NCI-H82 treated with DMSO at 0.1 percent for 48 hours (cell line): Measurements from ENCODE around the gene MAGEB6B.
"Not testable (repeated sequence)": the region's sequence is repeated elsewhere in the genome, so short reads cannot be mapped to it uniquely, and the experiment has no call there.

Experiments used
- DNase-seq: peaks from one replicate; lab custom pipeline; 2025; ENCODE audit not compliant: unreplicated experiment; lab: John Stamatoyannopoulos, UW

MAGEB6B gene

GRCh38 chrX:26160301-26160700, at the start of gene MAGEB6B:
Gene MAGEB6B (plus strand): TSS chrX:26160601. CDS start chrX:26160601, 0 bp downstream.
- DNase-seq, result no peak

- DNase-seq, result no peak
Observed at GRCh38 chrX:26138274-26138673, 22.1 kb upstream of the MAGEB6B start, which contains the start of gene MAGEB18. Gene MAGEB18 (plus strand): TSS chrX:26138343. CDS start chrX:26138986, 643 bp downstream.

- no peak for DNase-seq
Observed at GRCh38 chrX:26146024-26146423, 14.4 kb upstream of the MAGEB6B start.

GRCh38 chrX:26192204-26192603, 31.8 kb downstream of the MAGEB6B start, which contains the start of gene MAGEB6:
Gene MAGEB6 (plus strand): TSS chrX:26192440. CDS start chrX:26193847, 1,407 bp downstream.
- no peak for DNase-seq

- no peak for DNase-seq
Observed at GRCh38 chrX:26203561-26203960, 43.2 kb downstream of the MAGEB6B start.

- DNase-seq, result not testable (repeated sequence)
Observed at GRCh38 chrX:26204717-26205116, 44.3 kb downstream of the MAGEB6B start.

- no peak for DNase-seq
Observed at GRCh38 chrX:26208012-26208411, 47.6 kb downstream of the MAGEB6B start.
